Neural cell (in vitro differentiated cells): ENCODE data around the gene SYT10.

ENCODE experiments used
- CTCF ChIP-seq: fragments of 450-650 bp; IDR thresholded peaks from 2 replicates; pipeline ENCODE4 v1.5.1; 2014; ENCODE audit warnings: antibody characterized with exemption, mild to moderate bottlenecking, moderate library complexity; ENCODE audit not compliant: poor library complexity, severe bottlenecking
- EP300 ChIP-seq: fragments of 450-650 bp; conservative IDR thresholded peaks from 2 replicates; pipeline ENCODE4 v1.6.1; 2014; ENCODE audit warnings: antibody characterized with exemption, mild to moderate bottlenecking, moderate library complexity; ENCODE audit not compliant: poor library complexity, severe bottlenecking
- MXI1 ChIP-seq: fragments of 450-650 bp; conservative IDR thresholded peaks from 2 replicates; pipeline ENCODE4 v1.6.1; 2014; ENCODE audit warnings: antibody characterized with exemption, mild to moderate bottlenecking; ENCODE audit not compliant: poor library complexity, severe bottlenecking
- TAF1 ChIP-seq: IDR thresholded peaks from 2 replicates; pipeline ENCODE4 v1.6.1; 2012; ENCODE audit warnings: low read depth

GRCh38 chr12:33427071-33427470 lies 12.5 kb downstream of the SYT10 start:
- TF ChIP-seq CTCF (no peak), MXI1 (no peak), EP300 (no peak), TAF1 (no peak)
